CD4-positive, alpha-beta T cell treated with Interferon alpha-2 for 1 hour (primary cell): Measurements from ENCODE around the gene LSS.
A peak's percentile ranks its signal among the peaks of the same experiment; 100 is the strongest.

Experiments
- DNase-seq, 2 donors: peaks; one replicate each; pipeline ENCODE4 v3.0.0-alpha.2; 2020 to 2022

Gene LSS

DNA sequence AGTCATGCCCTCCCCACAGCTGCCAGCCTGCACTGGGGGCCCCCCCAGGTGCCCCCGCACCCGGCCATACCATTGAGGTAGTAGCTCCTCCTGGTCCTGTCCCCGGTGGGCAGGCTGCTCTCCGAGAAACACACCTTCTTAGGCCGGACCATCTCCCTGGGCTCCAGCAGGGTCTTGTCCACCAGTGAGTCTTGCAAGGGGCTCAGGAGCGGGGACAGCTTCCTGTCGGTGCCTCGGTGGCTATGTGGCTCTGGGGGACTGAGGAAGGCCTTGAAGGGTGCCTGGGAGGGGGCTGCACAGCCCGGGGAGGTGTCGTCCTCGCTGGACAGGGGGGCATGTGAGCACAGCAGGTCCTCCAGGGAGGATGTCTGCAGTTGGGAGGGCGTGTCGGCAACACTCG lies 60.3 kb downstream of the LSS start:
- no peak for DNase-seq

DNA sequence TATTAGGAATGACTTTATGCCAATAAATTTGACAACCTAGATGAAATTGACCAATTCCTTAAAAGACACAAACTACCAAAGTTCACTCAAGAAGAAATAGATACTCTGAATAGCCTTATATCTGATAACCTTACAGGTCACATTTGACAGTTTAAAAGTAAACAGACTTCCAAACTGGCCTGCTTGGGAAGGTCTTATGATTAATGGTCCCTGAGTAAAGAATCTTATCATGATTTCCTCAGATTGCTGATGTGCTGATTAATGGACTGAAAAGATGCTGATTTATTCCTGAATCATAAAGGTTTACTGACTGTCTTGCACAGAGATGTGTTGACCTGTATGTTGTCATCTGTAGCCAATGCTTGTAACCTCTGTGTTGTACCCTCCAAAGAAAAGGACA lies 63.5 kb downstream of the LSS start:
- no peak for DNase-seq

DNA sequence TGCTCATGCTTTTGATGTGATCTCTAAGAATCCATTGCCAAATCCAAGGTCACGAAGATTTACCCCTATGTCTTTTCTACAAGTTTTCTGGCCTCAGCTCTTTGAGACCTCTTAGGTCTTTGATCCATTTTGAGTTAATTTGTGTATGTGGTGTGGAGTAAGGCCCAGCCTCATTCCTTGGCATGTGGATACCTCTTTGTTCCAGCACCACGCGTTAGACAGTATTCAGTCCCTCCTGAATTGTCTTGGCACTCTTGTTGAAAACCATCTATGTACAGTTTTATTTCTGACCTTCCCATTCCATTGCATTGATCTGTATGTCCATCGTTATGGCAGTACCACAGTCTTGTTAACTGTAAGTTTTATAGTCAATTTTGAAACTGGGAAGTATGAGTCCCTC lies 65.2 kb downstream of the LSS start:
- DNase-seq, result no peak

DNA sequence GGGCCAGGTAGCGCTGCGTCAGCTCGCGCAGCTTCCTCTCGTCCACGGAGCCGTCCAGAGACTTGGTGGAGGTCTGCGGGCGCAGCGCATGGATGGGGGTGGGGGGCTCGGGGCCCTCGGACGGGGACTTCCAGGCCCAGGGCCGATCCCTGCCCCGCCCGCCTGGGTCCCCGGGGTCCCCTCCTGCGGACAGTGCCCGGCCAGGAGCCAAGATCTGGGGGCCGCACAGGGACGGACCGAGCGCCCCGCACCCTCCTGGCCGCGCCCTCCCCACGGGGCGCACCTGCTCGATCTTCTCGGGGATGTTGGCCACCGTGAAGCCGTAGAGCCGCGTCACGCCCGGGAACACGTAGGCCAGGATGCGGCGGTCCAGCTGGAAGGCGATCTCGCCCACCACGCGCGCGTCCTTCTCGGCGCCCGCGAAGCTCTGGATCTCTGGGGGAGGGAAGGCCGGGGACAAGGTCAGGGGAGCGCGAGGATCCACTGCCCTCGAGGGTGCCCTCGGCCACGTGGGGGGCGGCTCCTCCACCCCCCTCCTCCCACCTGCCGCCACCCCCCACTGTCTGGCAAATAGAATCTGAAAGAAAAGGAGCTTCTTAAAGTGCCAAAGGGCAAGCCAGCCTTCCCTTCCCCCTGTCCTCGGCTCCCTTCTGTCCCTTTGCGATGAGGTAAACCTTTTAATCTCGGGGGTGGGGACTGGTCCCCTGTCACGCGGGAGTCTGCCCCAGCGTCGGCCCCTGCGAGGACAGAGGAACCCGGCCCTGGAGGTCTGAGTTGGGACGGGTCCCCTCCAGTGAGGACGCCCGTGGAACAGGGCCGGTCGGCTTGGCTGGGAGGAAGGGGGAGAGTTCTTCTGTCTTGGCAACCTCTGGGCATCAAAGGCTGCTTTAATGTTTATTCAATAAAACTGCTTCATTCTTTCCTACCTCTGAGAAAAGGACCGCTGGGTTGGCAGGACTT lies 66.7 kb downstream of the LSS start:
- DNase-seq, result no peak

DNA sequence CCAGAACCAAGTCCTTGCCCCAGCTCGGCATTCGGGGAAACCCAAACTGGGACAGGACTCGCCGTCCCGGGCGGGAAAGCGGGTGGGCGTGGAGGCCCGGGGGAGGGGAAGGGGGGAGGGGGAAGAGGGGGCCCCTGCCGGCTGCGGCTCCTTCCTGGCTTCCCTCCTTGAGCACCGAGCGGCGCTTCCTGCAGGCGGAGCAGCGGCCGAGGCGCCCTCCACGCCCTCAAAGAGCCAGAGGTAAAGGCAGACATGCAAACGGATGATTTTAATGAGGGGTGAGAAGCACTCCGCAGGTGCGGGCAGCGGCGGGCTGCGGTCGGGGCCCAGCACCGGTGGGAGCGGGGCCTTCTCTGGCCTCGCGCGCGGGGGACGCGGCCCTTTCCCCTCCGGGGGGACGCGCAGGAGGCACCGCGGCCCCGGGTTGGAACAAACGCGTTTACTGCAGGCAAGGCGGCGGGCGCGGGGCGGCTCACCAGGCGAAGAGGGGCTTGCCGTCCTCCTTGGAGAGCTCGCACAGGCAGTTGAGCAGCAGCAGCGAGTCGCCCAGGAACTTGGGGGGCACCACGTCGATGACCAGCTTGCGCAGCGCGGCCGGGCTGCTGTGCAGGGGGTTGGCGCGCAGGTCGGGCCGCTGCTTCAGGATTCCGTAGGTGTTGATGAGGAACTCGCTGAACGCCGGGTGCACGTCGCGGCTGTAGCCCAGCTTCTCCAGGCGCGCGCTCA lies 67.5 kb downstream of the LSS start:
- no peak for DNase-seq

DNA sequence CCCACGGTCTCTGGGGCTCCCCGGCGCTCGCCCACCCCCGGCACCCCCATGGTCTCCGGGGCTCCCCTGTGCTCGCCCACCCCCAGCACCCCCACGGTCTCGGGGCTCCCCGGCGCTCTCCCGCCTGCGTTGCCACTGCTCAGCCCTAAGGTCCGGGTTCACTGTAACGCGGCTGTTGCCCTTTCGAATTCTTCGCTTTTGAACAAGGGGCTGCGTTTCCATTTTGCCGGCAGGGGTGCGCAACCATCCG lies 68.0 kb downstream of the LSS start:
- no peak for DNase-seq

DNA sequence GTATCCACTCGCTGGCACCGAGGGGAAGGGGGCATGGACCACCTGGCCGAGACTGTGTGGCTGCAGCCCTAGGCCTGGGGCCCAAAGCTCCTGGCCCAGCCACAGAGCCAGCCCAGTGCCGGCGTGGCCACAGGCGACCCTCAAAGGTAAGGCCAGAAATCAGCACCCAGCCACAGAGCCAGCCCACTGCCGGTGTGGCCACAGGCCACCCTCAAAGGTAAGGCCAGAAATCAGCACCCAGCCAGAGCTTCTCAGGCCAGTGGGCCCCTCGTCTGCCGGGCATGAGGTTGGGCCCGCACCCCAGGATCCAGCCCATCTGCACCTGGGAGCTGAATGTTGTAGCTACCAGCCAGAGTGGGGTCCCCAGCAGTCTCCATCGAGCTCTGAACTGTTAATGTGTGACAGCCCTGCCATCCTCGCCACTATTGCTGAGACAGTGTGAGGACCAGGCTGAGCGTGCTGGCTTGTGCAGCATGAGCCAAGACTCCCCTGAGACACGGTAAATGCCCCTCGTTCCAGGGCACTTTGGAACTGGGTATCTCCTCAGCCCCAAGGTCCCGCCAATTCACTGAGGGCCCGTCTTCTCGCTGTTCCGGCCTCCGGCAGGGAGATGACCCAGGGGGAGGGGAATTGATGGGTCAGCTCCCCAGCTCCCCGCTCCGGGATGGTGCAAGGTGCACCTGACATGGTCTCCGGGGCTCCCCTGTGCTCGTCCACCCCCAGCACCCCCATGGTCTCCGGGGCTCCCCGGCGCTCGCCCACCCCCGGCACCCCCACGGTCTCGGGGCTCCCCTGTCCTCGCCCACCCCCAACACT lies 68.5 kb downstream of the LSS start:
- no peak for DNase-seq

DNA sequence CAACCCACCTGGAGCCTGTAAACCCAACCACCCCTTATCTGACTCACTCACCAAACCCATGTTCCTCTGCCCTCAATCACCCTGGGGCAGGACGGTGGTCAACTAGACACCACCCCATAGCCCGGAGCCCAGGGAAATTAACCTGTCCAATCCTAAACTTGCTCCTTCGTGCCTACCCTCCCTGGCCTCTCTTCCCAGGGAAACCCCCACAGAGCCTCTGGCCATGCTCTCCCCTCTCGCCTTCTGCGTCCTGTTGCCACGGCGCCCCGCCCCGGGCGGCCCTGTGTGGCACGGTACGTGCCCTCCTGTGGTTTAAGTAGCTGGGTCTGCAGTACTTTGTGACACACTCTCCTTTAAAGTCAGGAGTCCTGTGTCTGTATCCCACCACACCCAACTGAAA lies 69.2 kb downstream of the LSS start:
- no peak for DNase-seq

DNA sequence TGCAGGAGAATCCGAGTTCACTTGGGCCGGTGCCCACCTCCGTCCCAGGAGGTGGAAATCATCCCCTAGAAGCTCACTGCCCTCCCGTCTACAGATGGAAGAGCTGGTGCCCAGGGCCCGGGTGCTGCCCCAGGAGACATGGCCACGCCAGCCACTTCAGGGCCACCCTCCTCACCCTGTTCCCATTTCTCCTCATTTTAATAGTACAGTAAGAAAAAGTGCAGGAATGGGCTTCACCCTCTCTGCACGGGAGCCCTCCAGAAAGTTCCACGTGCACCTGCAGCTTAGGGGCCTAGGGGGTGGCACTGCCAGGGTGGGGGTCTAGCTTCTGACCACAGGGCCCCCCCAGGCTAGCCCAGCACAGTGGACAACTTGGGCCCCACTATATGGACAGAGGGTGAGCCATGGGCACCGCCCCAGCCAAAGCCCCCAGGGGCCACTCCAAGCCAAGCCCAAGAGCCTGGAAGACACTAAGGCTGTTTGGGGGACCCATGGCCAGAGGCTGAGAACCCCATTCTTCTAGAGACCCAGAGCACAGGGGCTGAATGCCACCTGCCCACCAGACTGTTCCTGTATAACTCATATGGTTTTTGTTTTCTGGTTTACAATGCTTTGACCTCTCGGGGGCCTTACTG lies 69.8 kb downstream of the LSS start:
- no peak for DNase-seq

DNA sequence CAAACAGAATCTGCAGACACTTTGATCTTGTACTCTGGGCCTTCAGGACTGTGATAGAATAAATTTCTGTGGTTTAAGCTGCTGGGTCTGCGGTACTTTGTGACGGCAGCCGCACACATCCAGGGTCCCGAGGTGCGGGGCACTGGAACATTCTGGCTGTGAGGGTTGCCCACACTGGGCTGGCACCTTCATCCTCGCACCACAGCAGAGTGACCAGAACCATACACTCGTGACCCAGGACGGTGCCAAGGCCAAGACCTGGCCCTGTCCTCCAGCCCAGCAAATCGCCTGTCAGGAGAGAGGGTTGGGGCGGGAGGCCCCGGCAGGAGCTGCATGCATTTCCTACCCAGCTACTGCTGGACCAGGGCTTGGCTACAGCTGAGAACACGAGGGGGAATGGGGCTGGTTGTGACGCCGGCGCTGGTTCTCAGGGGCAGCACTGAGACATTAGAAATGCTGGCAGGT lies 70.6 kb downstream of the LSS start:
- no peak for DNase-seq

DNA sequence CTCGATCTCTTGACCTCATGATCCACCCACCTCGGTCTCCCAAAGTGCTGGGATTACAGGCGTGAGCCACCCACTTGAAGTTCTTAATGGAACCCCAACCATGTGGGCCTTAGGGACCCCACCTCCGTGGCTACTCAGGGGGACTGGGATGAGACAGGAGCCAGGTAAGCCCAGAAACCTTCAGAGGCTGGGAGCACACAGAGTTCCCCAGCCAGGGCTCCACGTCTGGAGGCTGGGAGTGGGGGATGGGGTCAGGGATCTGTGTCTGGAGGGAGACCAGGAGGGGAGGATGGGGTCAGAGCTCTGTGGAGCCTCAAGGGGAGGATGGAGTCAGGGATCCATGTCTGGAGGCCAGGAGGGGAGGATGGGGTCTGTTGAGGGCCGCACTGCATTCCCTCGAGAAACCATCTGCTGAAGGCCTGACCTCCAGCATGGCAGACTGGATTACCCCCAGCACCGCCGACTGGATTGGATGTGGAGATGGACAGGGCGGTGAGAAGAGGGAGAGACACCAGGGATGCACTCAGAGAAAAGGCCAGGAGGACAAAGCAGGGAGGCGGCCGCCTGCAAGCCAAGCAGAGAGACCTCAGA lies 71.1 kb downstream of the LSS start:
- DNase-seq, result no peak

DNA sequence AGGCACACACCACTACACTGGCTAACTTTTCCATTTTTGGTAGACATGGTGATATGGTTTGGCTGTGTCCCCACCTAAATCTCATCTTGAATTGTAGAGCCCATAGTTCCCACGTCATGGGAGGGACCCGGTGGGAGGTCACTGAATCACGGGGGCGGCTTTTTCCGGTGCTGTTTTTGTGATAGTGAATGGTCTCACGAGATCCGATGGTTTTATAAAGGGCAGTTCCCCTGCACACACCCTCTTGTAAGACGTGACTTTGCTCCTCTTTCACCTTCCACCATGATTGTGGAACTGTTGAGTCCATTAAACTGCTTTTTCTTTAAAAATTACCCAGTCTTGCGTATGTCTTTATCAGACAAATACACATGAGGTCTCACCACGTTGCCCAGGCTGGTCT lies 71.9 kb downstream of the LSS start:
- DNase-seq, result no peak

DNA sequence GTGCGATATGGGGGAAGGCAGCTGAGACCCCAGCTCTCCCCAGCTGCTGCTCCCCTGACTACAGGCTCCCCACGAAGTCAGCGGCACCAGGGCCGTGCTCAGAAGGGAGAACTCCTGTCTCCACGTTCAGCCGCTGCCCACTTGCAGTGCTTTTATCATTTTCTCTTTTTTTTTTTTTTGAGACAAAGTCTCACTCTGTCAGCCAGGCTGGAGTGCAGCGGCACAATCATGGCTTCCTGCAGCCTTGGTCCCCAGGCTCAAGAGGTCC lies 72.3 kb downstream of the LSS start:
- DNase-seq, result no peak

DNA sequence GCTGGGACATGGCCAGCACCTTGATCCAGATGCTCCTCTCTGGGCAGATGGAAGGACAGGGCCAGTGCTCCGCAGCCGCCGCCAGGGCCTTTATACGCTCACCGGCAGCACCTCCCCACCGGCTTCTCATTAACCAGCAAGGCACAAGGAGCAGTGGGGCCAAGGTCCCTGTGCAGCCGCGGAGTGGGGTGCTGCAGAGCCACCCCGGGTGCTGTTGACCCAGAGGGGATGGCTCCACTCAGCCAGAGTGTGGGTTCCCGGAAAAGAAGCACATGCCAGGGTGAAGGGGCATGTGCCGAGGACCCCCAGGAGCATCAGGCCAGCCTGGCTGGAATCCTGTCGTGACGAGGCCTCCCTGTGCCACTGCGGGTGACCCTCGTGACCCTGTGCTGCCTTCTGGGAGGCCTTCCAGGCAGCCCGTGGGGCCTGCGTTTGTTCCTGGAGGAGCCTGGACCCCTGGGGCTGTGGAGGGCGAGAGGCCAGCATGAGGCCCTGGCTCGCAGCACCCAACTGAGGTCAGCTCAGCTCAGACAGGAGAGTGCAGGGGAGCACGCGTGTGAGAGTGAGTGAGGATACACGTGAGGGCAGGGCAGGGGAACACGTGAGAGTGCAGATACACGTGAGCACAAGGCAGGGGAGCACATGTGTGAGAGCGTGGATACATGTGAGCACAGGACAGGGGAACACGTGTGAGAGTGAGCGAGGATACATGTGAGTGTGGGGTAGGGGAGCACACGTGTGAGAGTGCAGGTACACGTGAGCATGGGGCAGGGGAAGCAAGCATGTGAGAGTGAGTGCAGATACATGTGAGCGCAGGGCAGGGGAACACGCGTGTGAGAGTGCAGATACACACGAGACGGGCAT lies 72.8 kb downstream of the LSS start, which contains the start of gene FTCD:
Gene FTCD, minus strand, starts transcription at position 66 of the 864 bp plus-strand sequence. Its CDS starts 56 bp downstream, at position 10.
- DNase-seq, result no peak

DNA sequence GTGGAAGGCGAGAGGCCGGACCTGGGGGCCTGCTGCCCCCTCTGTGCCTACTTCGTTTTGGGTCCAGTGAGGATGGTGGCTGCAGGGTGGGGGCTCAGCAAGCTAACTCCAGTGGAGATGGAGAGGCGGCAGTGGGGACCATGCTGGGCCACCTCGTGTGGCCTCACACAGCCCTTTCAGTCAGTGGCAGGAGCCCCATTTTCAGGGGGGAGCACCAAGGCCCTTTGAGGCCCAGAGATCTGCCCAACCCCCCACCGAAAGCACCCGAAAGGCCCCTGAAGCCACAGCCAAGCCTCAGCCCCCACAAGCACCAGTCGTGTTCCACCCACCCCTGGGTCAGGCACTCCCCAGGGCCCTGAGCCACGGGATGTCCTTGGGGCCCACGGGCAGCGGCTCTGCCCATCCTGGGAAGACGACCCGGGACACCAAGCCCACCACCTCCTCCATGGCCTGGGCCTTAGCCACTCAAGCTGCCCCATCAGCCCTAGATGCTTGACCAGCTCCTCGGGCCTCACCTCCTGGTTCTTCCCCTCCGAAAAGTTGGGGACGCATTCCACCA lies 73.5 kb downstream of the LSS start:
- no peak for DNase-seq

DNA sequence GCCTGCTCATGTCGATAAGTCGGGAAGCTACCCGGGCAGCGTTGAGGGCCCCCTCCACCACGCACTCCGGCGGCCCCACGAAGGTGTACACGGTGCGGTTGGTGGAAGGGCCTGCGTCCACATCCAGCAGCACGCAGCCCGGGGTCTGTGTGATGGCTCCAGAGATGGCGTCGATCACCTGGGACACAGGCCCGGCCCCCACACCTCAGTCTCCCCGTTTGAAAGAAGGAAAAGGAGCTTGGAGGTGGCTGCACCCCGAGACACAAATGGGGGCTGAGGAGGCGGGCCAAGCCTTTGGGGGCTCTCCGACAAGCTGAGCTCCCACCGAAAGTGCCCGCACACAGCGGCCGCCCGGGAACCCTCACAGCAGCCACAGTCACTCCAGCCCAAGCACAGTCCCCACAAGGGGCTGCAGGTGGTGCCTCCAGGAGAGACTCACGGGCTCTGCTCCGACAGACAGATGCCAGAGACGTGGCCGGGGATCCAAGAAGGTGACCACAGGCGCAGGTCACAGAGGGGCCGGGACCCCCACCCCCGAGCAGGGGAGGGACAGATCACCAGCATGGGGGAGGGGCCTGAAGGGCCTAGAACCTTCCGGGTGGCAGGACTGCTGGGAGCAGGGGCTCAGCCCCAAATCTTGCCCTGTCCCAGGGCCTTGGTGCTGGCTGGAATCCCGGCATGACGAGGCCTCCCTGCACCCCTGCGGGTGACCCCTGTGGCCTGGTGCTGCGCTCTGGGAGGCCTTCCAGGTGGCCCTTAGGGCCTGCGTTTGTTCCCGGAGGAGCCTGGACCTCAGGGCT lies 74.2 kb downstream of the LSS start:
- no peak for DNase-seq

DNA sequence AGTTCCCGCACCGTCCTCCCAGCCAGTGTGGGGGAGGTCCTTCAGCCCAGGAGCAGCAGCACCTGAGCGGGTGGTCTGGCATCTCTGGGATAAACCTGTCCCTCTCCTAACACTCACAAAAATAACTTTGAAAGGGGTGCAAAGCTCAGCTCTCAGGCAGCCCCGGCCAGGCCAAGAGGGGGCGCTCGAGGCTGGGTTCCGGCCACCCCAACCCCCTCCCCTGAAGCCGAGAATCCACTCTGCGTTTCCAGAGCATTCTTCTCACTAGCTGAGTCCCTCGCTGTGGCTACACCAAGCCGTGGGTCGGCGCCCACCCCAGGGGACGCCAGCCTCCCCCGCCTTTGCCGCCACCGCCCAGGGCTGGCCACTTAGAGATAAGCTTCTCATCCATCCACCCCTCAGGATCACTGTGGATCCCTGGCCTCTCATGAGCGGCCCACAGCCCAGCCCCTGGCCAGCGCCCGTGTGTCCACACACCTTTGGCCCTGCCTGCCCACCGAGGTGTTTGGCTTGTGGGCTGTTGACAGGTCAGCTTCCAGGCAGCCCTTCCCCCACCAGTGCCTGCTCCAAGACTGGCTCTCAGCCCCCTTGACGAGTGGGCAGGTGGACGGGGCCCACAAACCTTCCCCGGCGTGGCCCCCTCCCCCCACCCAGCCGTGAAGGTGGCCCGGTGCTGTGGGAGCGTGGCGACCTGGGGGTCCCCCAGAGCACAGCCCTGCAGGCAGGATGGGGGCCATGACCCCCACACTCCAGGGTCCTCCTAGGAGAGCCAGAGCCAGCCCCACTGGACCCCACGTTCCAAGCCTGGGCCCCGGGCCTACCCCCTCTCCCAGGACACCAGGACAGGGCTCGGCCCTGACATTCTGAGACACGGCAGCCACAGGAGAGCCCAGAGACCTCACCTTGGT lies 75.1 kb downstream of the LSS start:
- DNase-seq, result peak; percentile 18 to 48

DNA sequence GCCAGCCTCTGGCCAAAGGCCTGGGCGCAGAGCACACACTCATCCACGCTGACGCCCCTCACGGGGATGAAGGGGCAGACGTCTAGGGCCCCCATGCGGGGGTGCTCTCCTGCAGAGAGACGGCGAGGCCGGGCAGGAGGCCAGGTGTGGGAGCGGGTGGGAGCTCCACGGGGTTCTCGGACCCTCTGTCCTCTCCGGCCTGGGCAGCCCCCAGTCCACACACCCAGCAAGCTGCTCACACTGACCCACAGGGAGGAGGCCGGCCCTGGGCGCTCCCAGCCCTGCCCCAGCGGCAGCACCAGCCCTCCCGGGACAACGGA lies 75.7 kb downstream of the LSS start:
- no peak for DNase-seq
